Suprapubic skin (tissue), 4 donors: ENCODE results near the gene RELN.

Experiments used
- POLR2A ChIP-seq, 2 donors: fragments of 450-650 bp; IDR thresholded peaks; one replicate each; pipeline ENCODE4 v1.6.1; 2017; ENCODE audit warnings: antibody characterized with exemption in 2 of 2, mild to moderate bottlenecking in 2 of 2, moderate library complexity in 2 of 2
- POLR2AphosphoS5 ChIP-seq, 3 donors: sonication (generic); formaldehyde crosslinking; IDR thresholded peaks; one replicate each; pipeline ENCODE4 v1.6.1; 2017; ENCODE audit warnings: antibody characterized with exemption in 3 of 3

DNA sequence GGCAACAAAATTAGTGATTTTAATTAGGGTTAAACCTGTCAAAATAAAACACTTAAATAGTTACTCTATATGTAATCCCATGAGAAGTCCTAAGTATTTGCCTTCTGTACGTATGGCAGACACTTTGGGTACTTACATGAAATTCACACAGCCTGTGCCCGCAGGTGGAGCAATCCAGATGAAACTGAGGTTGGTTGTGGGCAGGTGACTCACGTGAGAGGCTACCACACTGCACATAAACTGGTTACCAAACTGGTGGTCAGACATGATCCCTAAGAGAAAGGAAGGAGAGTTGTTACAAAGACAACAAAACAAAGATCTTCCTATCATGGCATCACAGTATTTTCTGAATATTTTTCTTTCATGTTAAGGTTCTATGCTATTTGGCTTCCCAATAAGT, 156.1 kb downstream of the RELN start:
- TF ChIP-seq POLR2A (IDR thresholded peaks at IDR 0.05): no peak
- TF ChIP-seq POLR2AphosphoS5 (IDR thresholded peaks at IDR 0.05): no peak
